Measurements from ENCODE around the gene LHPP.

Gene LHPP

GRCh38 chr10:124527874-124528395, 66.3 kb downstream of the LHPP start:
- DNase-seq (ENCODE audit: low read depth in 1 of 2, low spot score in 1 of 2) = no peak
- Histone ChIP-seq H3K27ac (replicated peaks) (no peak overlapping the region), H3K27me3 (ENCODE audit: insufficient read depth, poor library complexity, severe bottlenecking) (no peaks in the 10 kb centered on the region), H3K4me3 (replicated peaks; ENCODE audit: insufficient read depth, low read length) (no peak overlapping the region)
- TF ChIP-seq REST (IDR thresholded peaks at IDR 0.05; ENCODE audit: insufficient replicate concordance, low read depth) (no peak), POLR2AphosphoS5 (IDR thresholded peaks at IDR 0.05; ENCODE audit: low read depth) (no peak)

DNA sequence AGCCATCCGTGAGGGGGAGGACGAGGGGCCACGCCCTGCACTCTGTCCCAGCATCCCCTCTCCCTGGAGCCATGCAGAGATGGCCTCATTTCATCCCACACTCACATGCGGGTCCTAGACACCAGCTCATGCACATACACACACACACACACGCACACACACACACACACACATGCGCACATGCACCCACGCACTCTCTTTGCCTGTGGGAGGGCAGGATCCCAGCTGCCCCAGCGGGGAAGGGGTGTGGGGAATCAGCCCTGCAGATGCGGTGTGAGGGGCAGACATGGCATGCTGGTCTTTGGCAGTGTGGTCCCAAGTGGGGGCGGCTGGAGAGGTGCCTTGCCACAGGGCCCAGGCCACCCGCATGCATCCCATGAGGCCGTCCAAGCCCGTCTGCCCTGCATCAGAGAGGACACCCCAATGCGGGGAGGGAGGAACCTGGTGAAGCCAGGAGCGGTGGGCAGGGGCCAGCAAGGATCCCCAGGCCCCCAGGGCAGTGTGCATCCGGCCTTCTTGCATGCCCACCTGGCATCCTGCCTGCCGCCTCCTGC, 68.1 kb downstream of the LHPP start:
- Histone ChIP-seq H3K4me3 (replicated peaks; ENCODE audit: insufficient read depth, low read length) (no peak overlapping the region), H3K27me3 (ENCODE audit: insufficient read depth, poor library complexity, severe bottlenecking) (no peaks in the 10 kb centered on the region), H3K27ac (replicated peaks) (no peak overlapping the region)
- DNase-seq (ENCODE audit: low read depth in 1 of 2, low spot score in 1 of 2) = no peak
- no peak for TF ChIP-seq CTCF (IDR thresholded peaks at IDR 0.05; ENCODE audit: insufficient read depth, low read length)
- TF ChIP-seq GABPA (IDR thresholded peaks at IDR 0.05; ENCODE audit: low read depth) = no peak

DNA sequence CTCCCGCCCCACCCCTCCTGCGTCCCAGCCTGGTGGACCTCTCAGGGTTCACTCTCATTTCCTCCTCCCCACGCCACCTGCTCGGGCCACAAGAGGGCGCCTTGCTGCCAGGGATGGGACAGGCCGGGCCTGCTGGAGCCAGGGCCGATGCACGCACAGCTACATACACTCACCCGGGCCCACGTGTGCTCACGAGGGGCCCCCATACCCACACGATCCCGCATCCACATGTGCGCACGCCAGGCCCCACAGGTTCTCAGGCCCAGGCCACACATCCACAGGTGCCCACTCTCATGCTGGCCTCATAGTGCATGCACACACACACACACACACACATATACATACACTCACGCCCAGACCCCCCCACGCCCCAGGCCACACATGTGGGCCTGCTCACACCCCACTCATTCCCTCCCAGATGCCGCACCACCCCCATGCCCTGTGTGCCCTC, 68.6 kb downstream of the LHPP start:
- Histone ChIP-seq H3K4me3 (replicated peaks; ENCODE audit: insufficient read depth, low read length) (no peak overlapping the region), H3K27ac (replicated peaks) (no peak overlapping the region; the same call in 1 of the 2 replicates), H3K27me3 (ENCODE audit: insufficient read depth, poor library complexity, severe bottlenecking) (no peaks in the 10 kb centered on the region)
- DNase-seq (ENCODE audit: low read depth in 1 of 2, low spot score in 1 of 2) = peak; percentile 60 to 89
- TF ChIP-seq REST (IDR thresholded peaks at IDR 0.05; ENCODE audit: insufficient replicate concordance, low read depth) (no peak), CTCF (IDR thresholded peaks at IDR 0.05; ENCODE audit: insufficient read depth, low read length) (peak; percentile 78), GABPA (IDR thresholded peaks at IDR 0.05; ENCODE audit: low read depth) (no peak)

- no peak overlapping the region; the same call in 1 of the 2 replicates for H3K27ac ChIP-seq (replicated peaks)
- H3K27me3 ChIP-seq (ENCODE audit: insufficient read depth, poor library complexity, severe bottlenecking) = no peaks in the 10 kb centered on the region
- no peak for DNase-seq (ENCODE audit: low read depth in 1 of 2, low spot score in 1 of 2)
- TF ChIP-seq GABPA (IDR thresholded peaks at IDR 0.05; ENCODE audit: low read depth) = no peak
- no peak overlapping the region for H3K4me3 ChIP-seq (replicated peaks; ENCODE audit: insufficient read depth, low read length)
Measured at GRCh38 chr10:124530816-124531215, 69.2 kb downstream of the LHPP start.

GRCh38 chr10:124532106-124532641, 70.6 kb downstream of the LHPP start:
- TF ChIP-seq REST (IDR thresholded peaks at IDR 0.05; ENCODE audit: insufficient replicate concordance, low read depth) (no peak), POLR2AphosphoS5 (IDR thresholded peaks at IDR 0.05; ENCODE audit: low read depth) (no peak), SPI1 (IDR thresholded peaks at IDR 0.05; ENCODE audit: borderline replicate concordance, low read depth) (peak; percentile 12; the same call in 1 of the 2 replicates), CTCF (IDR thresholded peaks at IDR 0.05; ENCODE audit: insufficient read depth, low read length) (peak; percentile 24), GABPA (IDR thresholded peaks at IDR 0.05; ENCODE audit: low read depth) (no peak)
- no peak overlapping the region for H3K4me3 ChIP-seq (replicated peaks; ENCODE audit: insufficient read depth, low read length)
- H3K27me3 ChIP-seq (ENCODE audit: insufficient read depth, poor library complexity, severe bottlenecking) = no peaks in the 10 kb centered on the region
- peak in 1 of 2 experiments; percentile 49 for DNase-seq (ENCODE audit: low read depth in 1 of 2, low spot score in 1 of 2)
- no peak overlapping the region for H3K27ac ChIP-seq (replicated peaks)
